ENCODE results near the gene CNTN4. TPM values are rescaled to one million over a fixed set of nuclear protein-coding genes. Genes with fewer than 3 reads are reported as not detected.

CNTN4 gene
- total RNA-seq, 6 experiments from 2014 or later: 1.5 to 3.9 (median 1.7) TPM

DNA sequence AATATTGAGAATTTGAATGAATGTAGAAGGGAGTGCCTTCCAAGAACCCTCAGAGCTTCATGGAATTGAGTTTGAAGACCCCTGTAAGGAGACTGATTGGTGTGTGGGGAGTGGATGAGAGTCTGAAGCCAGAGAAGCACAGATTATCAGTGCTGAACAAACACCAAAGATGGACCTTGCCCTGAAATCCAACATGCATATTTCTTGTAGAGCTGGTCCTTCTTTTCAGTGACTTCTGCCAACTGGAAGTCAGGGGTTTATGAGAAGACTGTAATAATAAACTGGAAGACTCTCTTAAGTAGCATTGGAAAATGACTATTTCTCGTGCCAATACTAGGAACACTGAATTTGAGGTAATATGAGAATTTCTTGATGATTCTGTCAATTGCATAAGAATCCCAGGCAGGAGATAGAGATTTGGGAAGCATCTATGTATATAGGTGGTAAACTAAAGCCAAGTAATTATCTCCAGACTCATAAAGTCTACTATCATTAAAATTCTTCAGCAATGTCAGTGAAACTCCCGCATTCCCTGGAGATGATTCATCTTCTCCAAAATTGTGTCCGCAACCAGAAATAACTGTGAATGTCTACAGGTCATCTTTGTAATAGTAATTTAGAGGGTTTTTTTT is 797.8 kb downstream of the CNTN4 start:
- H3K4me1 ChIP-seq: peaks cover 0 to 16% (median 0%) of the 10 kb centered on the region in 4 donors
- H3K9me3 ChIP-seq: no peaks in the 10 kb centered on the region
- DNase-seq (no peak), ATAC-seq (peak; percentile 69 to 84 (median 78))
- intact Hi-C loops (cut with DNase I): no loop called here
- no peaks in the 10 kb centered on the region for H3K27me3 ChIP-seq
- TF ChIP-seq POLR2A (IDR thresholded peaks at IDR 0.05): no peak
- TF ChIP-seq, protein P1, sequence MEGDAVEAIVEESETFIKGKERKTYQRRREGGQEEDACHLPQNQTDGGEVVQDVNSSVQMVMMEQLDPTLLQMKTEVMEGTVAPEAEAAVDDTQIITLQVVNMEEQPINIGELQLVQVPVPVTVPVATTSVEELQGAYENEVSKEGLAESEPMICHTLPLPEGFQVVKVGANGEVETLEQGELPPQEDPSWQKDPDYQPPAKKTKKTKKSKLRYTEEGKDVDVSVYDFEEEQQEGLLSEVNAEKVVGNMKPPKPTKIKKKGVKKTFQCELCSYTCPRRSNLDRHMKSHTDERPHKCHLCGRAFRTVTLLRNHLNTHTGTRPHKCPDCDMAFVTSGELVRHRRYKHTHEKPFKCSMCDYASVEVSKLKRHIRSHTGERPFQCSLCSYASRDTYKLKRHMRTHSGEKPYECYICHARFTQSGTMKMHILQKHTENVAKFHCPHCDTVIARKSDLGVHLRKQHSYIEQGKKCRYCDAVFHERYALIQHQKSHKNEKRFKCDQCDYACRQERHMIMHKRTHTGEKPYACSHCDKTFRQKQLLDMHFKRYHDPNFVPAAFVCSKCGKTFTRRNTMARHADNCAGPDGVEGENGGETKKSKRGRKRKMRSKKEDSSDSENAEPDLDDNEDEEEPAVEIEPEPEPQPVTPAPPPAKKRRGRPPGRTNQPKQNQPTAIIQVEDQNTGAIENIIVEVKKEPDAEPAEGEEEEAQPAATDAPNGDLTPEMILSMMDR (IDR thresholded peaks at IDR 0.05): no peak
- H3K36me3 ChIP-seq: no peaks in the 10 kb centered on the region
- no peak overlapping the region for H3K27ac ChIP-seq
- H3K4me3 ChIP-seq: no peak overlapping the region
- 70% methylated on average over 3 of the region's 3 CpGs for WGBS (ENCODE audit: insufficient coverage, low coverage, low lambda C conversion rate, missing lambda C conversion rate)

DNA sequence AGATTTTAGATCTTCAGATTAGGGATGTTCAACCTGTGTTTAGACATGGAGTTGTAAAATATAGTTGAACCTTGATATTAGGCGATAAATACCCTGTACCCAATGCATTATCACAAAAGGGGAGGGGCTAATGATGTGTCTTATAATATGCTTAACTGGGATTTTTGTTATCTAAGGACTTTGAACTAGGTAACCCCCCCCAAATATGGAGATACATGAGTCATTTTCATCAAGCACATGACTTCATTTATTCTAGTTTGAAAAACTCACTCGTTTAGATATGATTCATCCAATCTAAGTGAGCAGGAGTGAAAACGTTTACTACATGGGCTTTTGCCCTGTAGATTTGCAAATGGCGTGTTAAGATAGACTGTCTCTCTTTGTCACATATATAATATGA is 799.2 kb downstream of the CNTN4 start:
- ATAC-seq (peak in 1 of 4 donors; percentile 44), DNase-seq (no peak)
- H3K27ac ChIP-seq: peak overlapping the region in 1 of 3 donors; percentile 14
- intact Hi-C loops (cut with DNase I): no loop called here
- 63% methylated on average over 4 of the region's 4 CpGs for WGBS (ENCODE audit: insufficient coverage, low coverage, low lambda C conversion rate, missing lambda C conversion rate)
- peaks cover 0 to 16% (median 0%) of the 10 kb centered on the region in 4 donors for H3K4me1 ChIP-seq
- no peaks in the 10 kb centered on the region for H3K36me3 ChIP-seq
- no peaks in the 10 kb centered on the region for H3K9me3 ChIP-seq
- H3K4me3 ChIP-seq: no peak overlapping the region
- H3K27me3 ChIP-seq: no peaks in the 10 kb centered on the region
- TF ChIP-seq, protein P1 (IDR thresholded peaks at IDR 0.05): no peak
- no peak for TF ChIP-seq POLR2A (IDR thresholded peaks at IDR 0.05)

DNA sequence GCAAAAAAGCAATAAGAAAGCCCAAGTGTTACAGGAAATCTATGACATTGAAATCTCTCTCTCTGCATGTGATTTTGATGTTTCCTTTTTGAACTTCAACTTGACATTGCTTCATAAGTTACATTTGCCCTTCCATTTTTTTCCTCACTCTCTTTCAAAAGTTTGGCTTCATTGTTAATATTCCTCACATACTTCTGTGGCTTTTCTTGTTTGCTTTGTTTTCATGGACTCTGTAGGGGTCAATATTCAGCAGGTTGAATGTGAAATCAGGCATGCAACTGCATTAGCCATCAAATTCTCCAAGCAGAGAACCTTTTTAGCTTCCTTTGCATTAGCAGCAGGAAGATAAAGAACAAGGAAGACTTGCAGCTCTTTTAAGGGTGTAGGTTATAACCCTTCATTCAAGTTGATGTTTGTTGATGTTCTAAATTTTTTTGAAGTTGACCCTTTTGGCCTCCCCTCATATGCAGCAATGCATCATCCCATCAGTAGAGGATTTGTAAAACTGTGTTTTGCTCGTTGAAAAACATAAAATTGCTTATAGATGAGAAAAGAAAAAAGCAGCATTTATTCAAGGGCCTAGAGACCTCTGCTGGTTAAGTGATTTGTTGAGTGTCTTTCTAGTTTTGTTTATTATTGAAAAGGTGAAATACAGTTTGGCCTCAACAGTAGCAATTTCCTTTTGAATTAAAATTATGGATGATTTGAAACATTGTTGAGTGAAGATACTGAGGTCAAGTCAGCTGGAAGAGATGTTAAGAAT is 800.1 kb downstream of the CNTN4 start:
- H3K36me3 ChIP-seq: no peaks in the 10 kb centered on the region
- no peak overlapping the region for H3K4me3 ChIP-seq
- DNase-seq (no peak), ATAC-seq (peak; percentile 41 to 71 (median 61))
- TF ChIP-seq POLR2A (IDR thresholded peaks at IDR 0.05): no peak
- TF ChIP-seq, protein P1 (IDR thresholded peaks at IDR 0.05): peak in 3 of 4 donors; percentile 10 to 36 (median 34)
- peaks cover 0 to 16% (median 0%) of the 10 kb centered on the region in 4 donors for H3K4me1 ChIP-seq
- no peaks in the 10 kb centered on the region for H3K27me3 ChIP-seq
- H3K27ac ChIP-seq: peak overlapping the region in 1 of 3 donors; percentile 14
- no peaks in the 10 kb centered on the region for H3K9me3 ChIP-seq
- intact Hi-C loops (cut with DNase I): no loop called here
- 13% methylated on average over 1 of the region's 1 CpG for WGBS (ENCODE audit: insufficient coverage, low coverage, low lambda C conversion rate, missing lambda C conversion rate)

DNA sequence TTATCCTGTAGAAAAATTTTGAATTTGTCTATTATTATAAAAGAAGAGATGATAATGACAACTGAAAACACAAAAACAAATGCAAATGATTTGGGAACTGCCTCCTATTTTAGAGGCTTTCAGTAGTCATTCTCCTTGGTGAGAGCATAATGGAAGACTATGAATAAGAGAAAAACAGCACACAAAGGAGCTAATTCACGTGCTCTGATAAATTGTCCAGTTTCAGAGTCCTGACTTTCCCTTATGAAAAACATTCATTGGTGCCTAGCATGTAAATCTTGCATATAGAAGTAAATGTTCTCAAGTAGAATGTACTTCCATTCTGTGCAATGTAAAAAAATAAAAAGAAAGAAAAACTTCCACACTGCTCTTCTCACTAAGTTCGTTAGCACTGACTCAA is 805.4 kb downstream of the CNTN4 start:
- WGBS (ENCODE audit: insufficient coverage, low coverage, low lambda C conversion rate, missing lambda C conversion rate): 45% methylated on average over 2 of the region's 2 CpGs
- no peak for TF ChIP-seq POLR2A (IDR thresholded peaks at IDR 0.05)
- TF ChIP-seq, protein P1 (IDR thresholded peaks at IDR 0.05): no peak
- Histone ChIP-seq H3K4me3 (no peak overlapping the region), H3K4me1 (peaks cover 0 to 4% (median 0%) of the 10 kb centered on the region in 4 donors), H3K36me3 (no peaks in the 10 kb centered on the region), H3K27me3 (no peaks in the 10 kb centered on the region), H3K27ac (no peak overlapping the region), H3K9me3 (no peaks in the 10 kb centered on the region)
- DNase-seq (no peak), ATAC-seq (no peak)
- intact Hi-C loops (cut with DNase I): no loop called here

All from right lobe of liver (tissue), 6 donors.